ENCODE results near the gene CNRIP1. TPM values are rescaled to one million over a fixed set of nuclear protein-coding genes. Genes with fewer than 3 reads are reported as not detected.

The CNRIP1 gene
- total RNA-seq, 1 donor from 2014 or later: 21.8 TPM

DNA sequence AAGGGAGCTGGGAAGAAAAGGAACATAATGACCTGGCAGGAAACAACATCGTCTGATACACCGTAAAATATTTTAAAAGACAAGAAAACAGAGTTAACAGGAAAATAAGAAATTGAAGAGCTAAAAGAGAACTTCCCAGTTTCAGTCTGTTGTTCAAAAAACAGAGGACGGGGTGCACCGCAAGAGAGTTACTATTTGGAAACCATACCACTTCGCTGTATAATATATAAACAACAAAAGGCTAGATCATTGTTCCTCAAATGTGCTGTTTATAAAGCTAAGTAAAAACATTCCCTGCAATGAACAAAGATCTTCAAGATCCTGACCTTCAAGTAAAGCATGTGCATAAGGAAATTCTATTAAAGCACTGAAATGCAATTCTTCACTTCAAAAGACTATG lies 69.6 kb downstream of the CNRIP1 start:
- Mint-ChIP-seq H3K27me3 (ENCODE audit: unreplicated experiment) (peaks cover 16% of the 10 kb centered on the region), H3K4me1 (ENCODE audit: unreplicated experiment) (peaks cover 11% of the 10 kb centered on the region), H3K27ac (ENCODE audit: unreplicated experiment) (peak overlapping the region; percentile 99), H3K9me3 (ENCODE audit: unreplicated experiment) (no peaks in the 10 kb centered on the region), H3K36me3 (ENCODE audit: low read depth, unreplicated experiment) (peaks cover 7% of the 10 kb centered on the region), H3K4me3 (ENCODE audit: unreplicated experiment) (peak overlapping the region; percentile 98)
- no peak for DNase-seq (ENCODE audit: low spot score)
- TF ChIP-seq, protein P1, sequence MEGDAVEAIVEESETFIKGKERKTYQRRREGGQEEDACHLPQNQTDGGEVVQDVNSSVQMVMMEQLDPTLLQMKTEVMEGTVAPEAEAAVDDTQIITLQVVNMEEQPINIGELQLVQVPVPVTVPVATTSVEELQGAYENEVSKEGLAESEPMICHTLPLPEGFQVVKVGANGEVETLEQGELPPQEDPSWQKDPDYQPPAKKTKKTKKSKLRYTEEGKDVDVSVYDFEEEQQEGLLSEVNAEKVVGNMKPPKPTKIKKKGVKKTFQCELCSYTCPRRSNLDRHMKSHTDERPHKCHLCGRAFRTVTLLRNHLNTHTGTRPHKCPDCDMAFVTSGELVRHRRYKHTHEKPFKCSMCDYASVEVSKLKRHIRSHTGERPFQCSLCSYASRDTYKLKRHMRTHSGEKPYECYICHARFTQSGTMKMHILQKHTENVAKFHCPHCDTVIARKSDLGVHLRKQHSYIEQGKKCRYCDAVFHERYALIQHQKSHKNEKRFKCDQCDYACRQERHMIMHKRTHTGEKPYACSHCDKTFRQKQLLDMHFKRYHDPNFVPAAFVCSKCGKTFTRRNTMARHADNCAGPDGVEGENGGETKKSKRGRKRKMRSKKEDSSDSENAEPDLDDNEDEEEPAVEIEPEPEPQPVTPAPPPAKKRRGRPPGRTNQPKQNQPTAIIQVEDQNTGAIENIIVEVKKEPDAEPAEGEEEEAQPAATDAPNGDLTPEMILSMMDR (IDR thresholded peaks at IDR 0.05; ENCODE audit: unreplicated experiment): no peak

DNA sequence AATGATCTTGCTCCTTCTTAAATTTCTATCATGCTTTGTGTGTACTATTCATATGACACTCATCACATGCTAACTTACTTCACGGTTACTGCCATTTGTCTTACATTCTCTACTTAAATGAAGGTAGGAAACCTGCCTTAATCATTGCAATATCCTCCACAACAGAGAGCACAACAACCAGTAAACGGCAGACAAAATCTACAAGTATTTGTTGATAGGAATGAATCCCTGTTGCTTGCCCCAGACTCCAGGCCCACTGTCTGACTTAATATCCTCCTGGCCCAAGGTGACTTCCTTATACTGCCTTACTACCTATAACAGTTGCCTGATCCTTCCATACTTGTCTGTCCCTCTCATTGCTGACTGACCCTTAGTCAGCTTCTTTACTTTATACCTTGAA lies 70.9 kb downstream of the CNRIP1 start:
- DNase-seq (ENCODE audit: low spot score): no peak
- TF ChIP-seq, protein P1 (IDR thresholded peaks at IDR 0.05; ENCODE audit: unreplicated experiment): no peak
- peaks cover 7% of the 10 kb centered on the region for H3K36me3 Mint-ChIP-seq (ENCODE audit: low read depth, unreplicated experiment)
- no peak overlapping the region for H3K27ac Mint-ChIP-seq (ENCODE audit: unreplicated experiment)
- H3K4me3 Mint-ChIP-seq (ENCODE audit: unreplicated experiment): no peak overlapping the region
- H3K4me1 Mint-ChIP-seq (ENCODE audit: unreplicated experiment): peaks cover 9% of the 10 kb centered on the region
- peaks cover 16% of the 10 kb centered on the region for H3K27me3 Mint-ChIP-seq (ENCODE audit: unreplicated experiment)
- H3K9me3 Mint-ChIP-seq (ENCODE audit: unreplicated experiment): no peaks in the 10 kb centered on the region

DNA sequence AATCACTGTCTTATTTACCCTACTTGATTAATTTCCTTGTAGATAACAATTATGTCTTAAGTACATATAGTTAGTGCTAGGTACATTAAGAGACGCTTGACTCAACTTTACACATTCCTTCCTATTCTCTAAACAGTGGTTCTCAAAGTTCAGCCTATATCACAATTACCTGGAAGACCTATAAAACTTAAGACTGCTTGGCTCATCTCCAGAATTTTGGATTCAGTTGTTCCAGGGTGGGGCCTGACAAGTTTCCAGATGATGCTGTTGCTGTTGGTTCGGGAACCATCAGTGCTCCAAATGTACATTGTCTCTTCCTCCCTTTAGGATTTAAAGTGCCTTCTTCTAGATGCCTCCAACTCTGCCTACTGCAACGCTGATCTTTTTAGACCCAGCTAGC lies 71.4 kb downstream of the CNRIP1 start:
- no peak for DNase-seq (ENCODE audit: low spot score)
- Mint-ChIP-seq H3K4me1 (ENCODE audit: unreplicated experiment) (peaks cover 9% of the 10 kb centered on the region), H3K27ac (ENCODE audit: unreplicated experiment) (no peak overlapping the region), H3K36me3 (ENCODE audit: low read depth, unreplicated experiment) (peaks cover 7% of the 10 kb centered on the region), H3K4me3 (ENCODE audit: unreplicated experiment) (no peak overlapping the region), H3K9me3 (ENCODE audit: unreplicated experiment) (no peaks in the 10 kb centered on the region), H3K27me3 (ENCODE audit: unreplicated experiment) (peaks cover 14% of the 10 kb centered on the region)
- TF ChIP-seq, protein P1 (IDR thresholded peaks at IDR 0.05; ENCODE audit: unreplicated experiment): no peak

DNA sequence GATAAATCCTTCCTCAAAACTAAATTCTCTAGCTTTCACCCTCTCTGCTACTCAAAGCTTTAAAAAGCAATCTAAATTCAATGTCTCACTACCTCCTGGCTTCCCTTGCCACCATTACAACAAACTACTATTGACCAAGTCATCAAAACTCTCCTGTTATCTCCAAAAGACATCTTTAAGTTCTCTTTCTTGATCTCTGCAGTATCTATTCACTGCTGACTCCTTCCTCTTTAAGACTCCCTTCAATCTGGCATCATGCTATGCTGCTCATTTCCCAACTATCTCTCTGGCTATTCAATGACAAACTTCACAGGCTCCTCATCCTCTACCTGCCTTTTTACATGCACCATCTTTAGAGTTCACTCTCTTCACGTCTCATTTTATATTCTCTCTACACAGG lies 73.4 kb downstream of the CNRIP1 start:
- no peak overlapping the region for H3K27ac Mint-ChIP-seq (ENCODE audit: unreplicated experiment)
- peaks cover 6% of the 10 kb centered on the region for H3K36me3 Mint-ChIP-seq (ENCODE audit: low read depth, unreplicated experiment)
- no peaks in the 10 kb centered on the region for H3K9me3 Mint-ChIP-seq (ENCODE audit: unreplicated experiment)

DNA sequence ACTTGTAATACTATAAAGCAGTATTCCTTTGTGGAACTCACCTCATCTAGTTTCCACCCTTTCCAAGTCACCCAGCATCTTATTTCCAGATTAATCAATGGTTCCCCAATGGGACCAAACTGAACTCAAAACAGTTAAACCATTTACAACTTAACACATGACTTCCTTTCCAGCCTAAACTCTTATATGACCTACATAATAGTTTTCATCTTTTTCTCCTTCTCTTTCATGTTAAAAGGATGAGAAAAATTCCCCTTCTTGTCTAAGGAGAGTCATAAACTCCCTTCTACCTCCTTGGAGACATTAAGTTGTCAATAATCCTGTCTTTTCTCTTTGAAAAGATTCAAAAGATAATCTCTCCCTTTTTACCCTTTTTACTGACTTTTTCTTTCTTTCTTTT lies 74.1 kb downstream of the CNRIP1 start:
- Mint-ChIP-seq H3K9me3 (ENCODE audit: unreplicated experiment) (no peaks in the 10 kb centered on the region), H3K4me3 (ENCODE audit: unreplicated experiment) (no peak overlapping the region), H3K27ac (ENCODE audit: unreplicated experiment) (no peak overlapping the region), H3K27me3 (ENCODE audit: unreplicated experiment) (peaks cover under 1% of the 10 kb centered on the region), H3K36me3 (ENCODE audit: low read depth, unreplicated experiment) (no peaks in the 10 kb centered on the region), H3K4me1 (ENCODE audit: unreplicated experiment) (peaks cover 6% of the 10 kb centered on the region)
- no peak for DNase-seq (ENCODE audit: low spot score)
- TF ChIP-seq, protein P1 (IDR thresholded peaks at IDR 0.05; ENCODE audit: unreplicated experiment): no peak

More for the DNA sequence above, 73.4 kb downstream of the CNRIP1 start:
- peaks cover 9% of the 10 kb centered on the region for H3K4me1 Mint-ChIP-seq (ENCODE audit: unreplicated experiment)
- TF ChIP-seq, protein P1 (IDR thresholded peaks at IDR 0.05; ENCODE audit: unreplicated experiment): no peak
- DNase-seq (ENCODE audit: low spot score): no peak
- H3K4me3 Mint-ChIP-seq (ENCODE audit: unreplicated experiment): no peak overlapping the region
- peaks cover 8% of the 10 kb centered on the region for H3K27me3 Mint-ChIP-seq (ENCODE audit: unreplicated experiment)

All from endothelial cell (in vitro differentiated cells).